ENCODE data around the gene FAM50A. TPM values are rescaled to one million over a fixed set of nuclear protein-coding genes. Genes with fewer than 3 reads are reported as not detected.

FAM50A gene
- total RNA-seq, 2 experiments from 2014 or later = 39.7 to 43.7 TPM

DNA sequence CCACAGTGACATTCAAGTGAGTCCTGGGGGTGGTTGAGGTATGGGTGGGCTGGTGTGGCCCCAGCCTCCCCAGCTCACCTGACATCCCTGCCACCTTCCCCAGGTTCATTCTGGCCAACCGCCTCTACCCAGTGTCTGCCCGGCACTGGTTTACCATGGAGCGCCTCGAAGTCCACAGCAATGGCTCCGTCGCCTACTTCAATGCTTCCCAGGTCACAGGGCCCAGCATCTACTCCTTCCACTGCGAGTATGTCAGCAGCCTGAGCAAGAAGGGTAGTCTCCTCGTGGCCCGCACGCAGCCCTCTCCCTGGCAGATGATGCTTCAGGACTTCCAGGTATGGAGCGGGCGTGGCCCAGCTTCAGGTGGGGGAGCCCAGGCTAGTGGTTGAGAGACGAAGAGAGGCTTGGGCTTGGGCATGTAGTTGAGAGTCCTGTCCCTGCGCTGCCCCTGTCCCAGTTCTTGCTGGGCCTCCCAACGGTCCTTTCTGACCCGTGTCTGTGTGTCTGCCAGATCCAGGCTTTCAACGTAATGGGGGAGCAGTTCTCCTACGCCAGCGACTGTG is 8.7 kb upstream of the FAM50A start:
- Mint-ChIP-seq H3K4me1 (ENCODE audit: low read depth) (peaks cover 25% of the 10 kb centered on the region), H3K4me3 (no peak overlapping the region), H3K27me3 (ENCODE audit: low read depth) (no peaks in the 10 kb centered on the region), H3K36me3 (ENCODE audit: low read depth) (peaks cover 4% of the 10 kb centered on the region), H3K9me3 (no peaks in the 10 kb centered on the region), H3K27ac (no peak overlapping the region)
- intact Hi-C loops (cut with micrococcal nuclease) = no loop called here
- CTCF ChIA-PET = no interaction called here
- no peak for DNase-seq

DNA sequence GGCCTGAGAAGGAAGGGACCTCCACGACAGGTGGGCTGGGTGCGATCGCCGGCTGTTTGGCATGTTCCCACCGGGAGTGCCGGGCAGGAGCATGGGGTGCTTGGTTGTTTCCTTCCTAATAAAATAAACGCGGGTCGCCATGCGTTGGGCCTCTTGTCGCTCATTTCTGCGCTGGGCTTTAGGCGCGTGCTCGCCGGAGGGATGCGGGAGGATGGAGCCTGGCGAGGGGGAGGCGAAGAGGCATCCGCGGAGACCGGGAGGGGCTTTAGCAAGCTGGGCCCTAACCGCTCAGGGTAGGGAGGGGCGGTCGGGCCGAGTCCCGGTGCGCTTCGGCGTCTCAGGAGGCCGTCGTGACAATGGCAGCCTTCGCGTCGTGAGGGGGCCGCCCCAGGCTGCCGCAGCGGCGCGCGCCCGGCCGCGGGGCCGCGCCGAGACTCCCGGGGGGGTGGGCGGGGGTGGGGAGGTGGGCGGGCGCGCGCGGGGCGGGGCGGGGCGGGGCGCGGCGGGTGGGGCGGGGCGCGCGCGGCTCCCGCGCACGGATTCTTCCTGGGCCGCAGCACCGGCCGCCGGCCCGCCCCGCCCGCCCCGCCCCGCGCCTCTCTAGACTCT is 7.5 kb upstream of the FAM50A start:
- Mint-ChIP-seq H3K9me3 (no peaks in the 10 kb centered on the region), H3K4me3 (peak overlapping the region; percentile 70), H3K4me1 (ENCODE audit: low read depth) (peaks cover 22% of the 10 kb centered on the region), H3K36me3 (ENCODE audit: low read depth) (peaks cover 4% of the 10 kb centered on the region), H3K27ac (peak overlapping the region; percentile 82), H3K27me3 (ENCODE audit: low read depth) (no peaks in the 10 kb centered on the region)
- peak; percentile 55 for DNase-seq
- CTCF ChIA-PET = no interaction called here
- intact Hi-C loops (cut with micrococcal nuclease) = loop anchor here (2.0 kb wide), 2 partner anchors 54 to 66 kb away; partner anchors contain the start of gene SLC10A3

DNA sequence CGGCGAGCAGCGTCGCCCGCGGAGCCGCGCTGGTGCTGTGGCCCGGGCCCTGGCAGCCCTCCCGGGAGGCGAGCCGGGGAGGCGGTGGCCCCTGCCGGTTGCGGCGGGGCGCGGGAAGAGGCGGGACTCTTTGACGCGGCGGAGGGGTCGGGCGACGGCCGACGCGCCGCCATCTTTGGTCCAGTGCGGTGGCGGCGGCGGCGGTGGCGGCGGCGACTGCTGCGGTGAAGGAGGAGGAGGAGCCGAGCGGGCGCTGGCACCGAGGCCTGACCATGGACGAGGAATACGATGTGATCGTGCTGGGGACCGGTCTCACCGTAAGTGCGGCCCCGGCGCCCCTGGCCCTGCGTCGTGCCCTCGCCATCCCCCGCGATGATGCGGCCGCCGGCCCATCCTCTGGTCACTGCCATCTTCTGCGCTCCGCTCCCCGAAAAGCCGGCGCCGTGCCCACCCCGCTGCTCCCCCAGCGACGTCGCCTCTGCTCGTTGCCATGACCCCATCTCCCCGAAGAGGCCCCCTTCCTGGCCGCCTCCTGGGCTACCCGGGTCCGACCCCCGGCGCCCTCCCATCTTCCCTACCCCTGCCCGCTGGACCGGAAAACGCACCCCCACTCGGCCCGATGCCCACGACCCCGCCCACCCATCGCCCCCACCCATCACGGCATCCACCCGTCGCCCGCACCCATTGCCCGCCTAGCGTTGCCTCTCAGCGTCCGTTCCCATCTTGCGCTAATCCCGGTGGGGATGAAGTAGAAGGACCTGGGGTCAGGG is 6.8 kb upstream of the FAM50A start, which contains the start of gene GDI1:
TSS of gene GDI1 (plus strand) at position 172 of the 770 bp plus-strand sequence. CDS start at position 273, 101 bp downstream.
- H3K9me3 Mint-ChIP-seq = no peaks in the 10 kb centered on the region
- intact Hi-C loops (cut with micrococcal nuclease) = loop anchor here (2.0 kb wide), 2 partner anchors 54 to 66 kb away; partner anchors contain the start of gene SLC10A3
- H3K27me3 Mint-ChIP-seq (ENCODE audit: low read depth) = no peaks in the 10 kb centered on the region
- H3K4me3 Mint-ChIP-seq = peak within 1 kb of the TSS; percentile 84
- peaks cover 22% of the 10 kb centered on the region for H3K4me1 Mint-ChIP-seq (ENCODE audit: low read depth)
- DNase-seq = peak; percentile 45
- peak within 1 kb of the TSS; percentile 82 for H3K27ac Mint-ChIP-seq
- CTCF ChIA-PET = no interaction called here
- peaks cover 4% of the 10 kb centered on the region for H3K36me3 Mint-ChIP-seq (ENCODE audit: low read depth)

DNA sequence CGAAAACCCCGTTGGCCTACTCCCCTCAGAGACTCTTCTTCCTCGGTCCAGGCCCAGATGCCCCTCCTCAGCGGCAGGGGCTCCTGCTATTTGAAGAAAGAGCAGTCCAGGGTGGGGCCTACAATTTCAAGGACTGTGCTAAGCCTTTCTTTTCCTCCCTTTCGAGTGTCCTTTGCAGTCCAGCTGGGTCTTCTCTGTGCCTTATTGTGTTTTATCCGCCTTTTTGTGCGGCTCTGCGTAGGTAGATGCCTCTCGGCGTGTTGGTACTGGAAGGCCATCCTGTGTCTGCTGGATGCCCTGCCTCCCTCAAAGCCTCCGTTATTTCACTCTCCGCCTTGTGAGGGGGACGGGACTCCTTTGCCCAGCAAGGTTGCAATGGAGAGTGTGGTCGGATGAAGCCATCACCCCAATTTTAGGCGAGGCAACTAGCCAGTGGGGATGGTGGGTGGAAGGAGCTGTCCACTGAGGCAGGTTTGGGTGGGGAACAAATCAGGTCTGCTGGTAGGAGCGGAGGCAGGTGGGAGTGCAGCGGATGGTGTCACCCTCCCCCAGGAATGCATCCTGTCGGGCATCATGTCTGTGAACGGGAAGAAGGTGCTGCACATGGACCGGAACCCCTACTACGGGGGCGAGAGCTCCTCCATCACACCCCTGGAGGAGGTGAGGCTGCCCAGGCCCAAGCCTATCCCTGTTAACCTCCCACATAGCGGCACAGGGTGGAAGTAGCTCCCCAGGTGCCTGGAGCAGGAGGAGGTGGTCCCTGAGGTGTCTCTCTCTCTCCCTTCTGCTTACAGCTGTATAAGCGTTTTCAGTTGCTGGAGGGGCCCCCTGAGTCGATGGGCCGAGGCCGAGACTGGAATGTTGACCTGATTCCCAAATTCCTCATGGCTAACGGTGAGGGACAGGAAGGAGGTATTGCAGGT is 5.7 kb upstream of the FAM50A start:
- H3K9me3 Mint-ChIP-seq = no peaks in the 10 kb centered on the region
- H3K27me3 Mint-ChIP-seq (ENCODE audit: low read depth) = no peaks in the 10 kb centered on the region
- CTCF ChIA-PET = no interaction called here
- peaks cover 22% of the 10 kb centered on the region for H3K4me1 Mint-ChIP-seq (ENCODE audit: low read depth)
- peak overlapping the region; percentile 84 for H3K4me3 Mint-ChIP-seq
- H3K36me3 Mint-ChIP-seq (ENCODE audit: low read depth) = peaks cover 2% of the 10 kb centered on the region
- intact Hi-C loops (cut with micrococcal nuclease) = loop anchor here (2.0 kb wide), 2 partner anchors 53 to 67 kb away; partner anchors contain the start of gene SLC10A3
- DNase-seq = no peak
- peak overlapping the region; percentile 66 for H3K27ac Mint-ChIP-seq

DNA sequence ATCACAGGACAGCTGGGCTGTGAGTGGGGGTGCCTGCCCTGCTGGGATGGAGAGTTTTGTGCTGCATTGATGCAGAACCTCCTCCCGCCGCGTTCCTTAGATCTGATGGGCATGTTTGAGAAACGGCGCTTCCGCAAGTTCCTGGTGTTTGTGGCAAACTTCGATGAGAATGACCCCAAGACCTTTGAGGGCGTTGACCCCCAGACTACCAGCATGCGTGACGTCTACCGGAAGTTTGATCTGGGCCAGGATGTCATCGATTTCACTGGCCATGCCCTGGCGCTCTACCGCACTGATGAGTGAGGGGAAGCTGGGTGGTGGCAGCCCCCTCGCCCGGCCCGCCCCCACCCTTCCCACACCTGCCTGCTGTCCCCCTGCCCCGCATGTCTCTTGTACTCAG is 4.1 kb upstream of the FAM50A start:
- Mint-ChIP-seq H3K36me3 (ENCODE audit: low read depth) (no peaks in the 10 kb centered on the region), H3K27ac (no peak overlapping the region), H3K4me3 (no peak overlapping the region), H3K27me3 (ENCODE audit: low read depth) (no peaks in the 10 kb centered on the region), H3K9me3 (no peaks in the 10 kb centered on the region), H3K4me1 (ENCODE audit: low read depth) (peaks cover 22% of the 10 kb centered on the region)
- CTCF ChIA-PET = no interaction called here
- intact Hi-C loops (cut with micrococcal nuclease) = loop anchor here (5.0 kb wide), 2 partner anchors 37 to 43 kb away; partner anchors contain the start of genes LAGE3 and RPL10
- DNase-seq = no peak

DNA sequence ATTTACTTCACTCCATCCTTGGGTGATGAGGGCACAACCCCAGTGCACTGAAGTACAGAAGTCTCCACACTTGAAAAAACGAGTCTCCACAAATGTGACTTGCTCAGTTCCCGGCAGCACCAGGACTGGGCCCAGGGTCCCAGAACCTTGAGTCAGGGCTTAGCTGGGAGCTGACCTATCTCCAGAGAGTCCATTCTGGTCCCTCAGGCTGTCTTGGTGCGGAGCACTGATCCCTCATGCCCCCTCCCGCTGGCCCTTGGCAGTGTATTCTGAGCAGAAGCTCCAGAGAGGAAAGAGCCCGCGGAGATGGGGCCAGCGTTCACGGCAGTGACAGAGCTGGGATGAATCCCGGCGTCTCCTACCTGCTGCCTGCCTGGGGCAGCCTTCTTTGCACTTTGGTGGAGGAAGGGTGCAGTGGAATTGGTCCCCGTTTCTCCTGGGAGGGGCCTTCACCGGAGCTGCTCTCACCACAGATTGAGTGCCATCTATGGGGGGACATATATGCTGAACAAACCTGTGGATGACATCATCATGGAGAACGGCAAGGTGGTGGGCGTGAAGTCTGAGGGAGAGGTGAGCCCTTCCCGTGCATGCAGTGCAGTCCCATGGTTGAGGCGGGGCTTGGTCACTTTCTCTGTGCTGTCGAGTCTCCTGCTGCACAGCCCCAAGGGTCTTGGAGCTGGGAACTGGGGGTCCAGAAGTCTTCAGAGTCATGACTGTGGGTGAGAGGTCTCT is 3.2 kb upstream of the FAM50A start:
- intact Hi-C loops (cut with micrococcal nuclease) = loop anchor here (5.0 kb wide), 2 partner anchors 37 to 43 kb away; partner anchors contain the start of genes LAGE3 and RPL10
- CTCF ChIA-PET = no interaction called here
- no peak for DNase-seq
- Mint-ChIP-seq H3K27ac (no peak overlapping the region), H3K36me3 (ENCODE audit: low read depth) (no peaks in the 10 kb centered on the region), H3K4me3 (no peak overlapping the region), H3K27me3 (ENCODE audit: low read depth) (no peaks in the 10 kb centered on the region), H3K4me1 (ENCODE audit: low read depth) (peaks cover 22% of the 10 kb centered on the region), H3K9me3 (no peaks in the 10 kb centered on the region)

DNA sequence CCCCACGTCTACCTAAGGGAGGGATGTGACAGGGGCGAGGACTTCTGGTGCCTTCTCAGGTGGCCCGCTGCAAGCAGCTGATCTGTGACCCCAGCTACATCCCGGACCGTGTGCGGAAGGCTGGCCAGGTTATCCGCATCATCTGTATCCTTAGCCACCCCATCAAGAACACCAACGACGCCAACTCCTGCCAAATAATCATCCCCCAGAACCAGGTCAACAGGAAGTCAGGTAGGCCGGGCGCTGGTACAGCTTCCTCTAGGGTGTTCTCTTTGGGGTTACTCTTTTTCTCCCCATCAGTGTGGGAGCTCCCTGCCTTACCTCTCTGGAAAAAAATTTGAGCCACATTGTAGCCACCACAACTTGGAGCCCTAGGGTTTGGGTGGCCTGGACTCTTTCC is 2.4 kb upstream of the FAM50A start:
- CTCF ChIA-PET = no interaction called here
- Mint-ChIP-seq H3K36me3 (ENCODE audit: low read depth) (peaks cover 4% of the 10 kb centered on the region), H3K27me3 (ENCODE audit: low read depth) (no peaks in the 10 kb centered on the region), H3K9me3 (no peaks in the 10 kb centered on the region), H3K4me1 (ENCODE audit: low read depth) (peaks cover 18% of the 10 kb centered on the region), H3K27ac (no peak overlapping the region), H3K4me3 (no peak overlapping the region)
- DNase-seq = no peak
- intact Hi-C loops (cut with micrococcal nuclease) = loop anchor here (5.0 kb wide), 2 partner anchors 36 to 44 kb away; partner anchors contain the start of genes LAGE3 and RPL10

DNA sequence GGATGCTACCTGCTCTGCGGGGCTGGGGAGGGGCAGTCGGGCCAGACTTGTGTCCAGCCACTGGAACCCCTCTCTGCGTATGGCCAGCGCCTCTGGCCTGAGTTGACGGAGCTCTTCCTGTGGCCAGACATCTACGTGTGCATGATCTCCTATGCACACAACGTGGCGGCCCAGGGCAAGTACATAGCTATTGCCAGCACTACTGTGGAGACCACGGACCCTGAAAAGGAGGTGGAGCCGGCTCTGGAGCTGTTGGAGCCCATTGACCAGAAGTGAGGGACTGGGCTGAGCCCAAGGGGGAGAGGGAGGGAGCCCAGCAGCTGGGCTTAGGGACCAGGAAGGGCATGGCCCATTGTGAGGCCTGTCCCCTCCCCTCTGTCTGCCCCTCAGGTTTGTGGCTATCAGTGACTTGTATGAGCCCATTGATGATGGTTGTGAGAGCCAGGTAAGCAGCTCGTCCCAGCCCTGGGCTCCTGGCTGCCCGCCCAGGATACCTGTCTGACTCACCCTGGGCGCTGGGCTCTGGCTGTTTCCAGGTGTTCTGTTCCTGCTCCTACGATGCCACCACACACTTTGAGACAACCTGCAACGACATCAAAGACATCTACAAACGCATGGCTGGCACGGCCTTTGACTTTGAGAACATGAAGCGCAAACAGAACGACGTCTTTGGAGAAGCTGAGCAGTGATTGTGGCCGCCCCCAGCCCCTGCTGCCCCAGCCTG is 1.8 kb upstream of the FAM50A start:
- CTCF ChIA-PET = no interaction called here
- intact Hi-C loops (cut with micrococcal nuclease) = loop anchor here (5.0 kb wide), 2 partner anchors 35 to 45 kb away; partner anchors contain the start of genes LAGE3 and RPL10
- no peak for DNase-seq
- H3K4me3 Mint-ChIP-seq = no peak overlapping the region
- H3K9me3 Mint-ChIP-seq = no peaks in the 10 kb centered on the region
- H3K36me3 Mint-ChIP-seq (ENCODE audit: low read depth) = peaks cover 8% of the 10 kb centered on the region
- peaks cover 18% of the 10 kb centered on the region for H3K4me1 Mint-ChIP-seq (ENCODE audit: low read depth)
- no peaks in the 10 kb centered on the region for H3K27me3 Mint-ChIP-seq (ENCODE audit: low read depth)
- no peak overlapping the region for H3K27ac Mint-ChIP-seq

DNA sequence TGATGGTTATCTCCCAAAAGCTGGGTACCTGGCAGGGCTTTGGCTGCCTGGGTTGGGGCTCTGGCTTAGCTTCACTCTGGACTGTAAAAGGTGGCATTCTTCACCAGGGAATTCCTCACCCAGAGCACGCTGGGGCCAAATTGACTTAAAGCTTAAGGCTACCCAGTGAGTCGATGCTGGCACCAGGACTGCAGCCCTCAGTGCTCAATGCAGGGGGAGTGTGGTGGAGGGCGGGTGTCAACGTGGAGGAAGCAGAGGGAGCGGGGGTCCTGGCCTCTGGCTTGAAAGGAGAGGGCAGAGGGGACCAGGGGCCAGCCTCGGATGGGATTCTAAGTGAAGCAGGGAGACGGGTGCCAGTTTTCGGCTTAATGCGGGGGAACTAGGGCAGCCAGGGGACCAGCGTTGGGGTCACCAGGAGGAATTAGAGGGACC is 446 bp upstream of the FAM50A start:
- peaks cover 13% of the 10 kb centered on the region for H3K4me1 Mint-ChIP-seq (ENCODE audit: low read depth)
- intact Hi-C loops (cut with micrococcal nuclease) = loop anchor here (5.0 kb wide), 2 partner anchors 34 to 46 kb away; partner anchors contain the start of genes LAGE3 and RPL10

DNA sequence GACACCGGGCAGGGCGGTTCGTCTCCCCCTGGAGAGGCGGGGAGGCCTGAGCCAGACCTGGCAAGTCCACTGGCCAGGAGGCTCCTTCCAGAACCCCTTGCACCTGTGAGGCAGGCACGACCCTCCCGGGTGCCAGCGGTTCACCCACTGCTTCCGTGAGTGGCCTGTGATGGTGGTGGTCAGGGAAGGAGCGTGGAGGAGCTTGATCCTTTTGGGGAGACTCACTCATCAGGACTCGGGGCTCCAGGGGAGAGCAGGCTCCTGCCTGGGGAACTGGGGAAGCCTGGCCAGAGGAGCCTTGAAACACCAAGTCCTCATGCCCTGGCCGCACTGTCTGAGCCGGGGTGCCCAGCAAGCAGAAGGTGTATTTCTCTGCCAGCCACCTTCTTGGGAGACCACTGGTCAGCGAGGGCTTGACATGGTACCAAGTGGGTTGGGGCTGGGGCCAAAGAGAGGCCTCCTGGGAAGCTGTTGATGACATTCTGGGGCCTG is 860 bp downstream of the FAM50A start:
- DNase-seq = no peak
- Mint-ChIP-seq H3K4me1 (ENCODE audit: low read depth) (peaks cover 9% of the 10 kb centered on the region), H3K9me3 (no peaks in the 10 kb centered on the region), H3K4me3 (peak overlapping the region; percentile 38), H3K36me3 (ENCODE audit: low read depth) (peaks cover 8% of the 10 kb centered on the region), H3K27ac (no peak overlapping the region), H3K27me3 (ENCODE audit: low read depth) (no peaks in the 10 kb centered on the region)
- intact Hi-C loops (cut with micrococcal nuclease) = loop anchor here (5.0 kb wide), 2 partner anchors 32 to 48 kb away; partner anchors contain the start of genes LAGE3 and RPL10
- CTCF ChIA-PET = no interaction called here

More for the DNA sequence above, 446 bp upstream of the FAM50A start:
- H3K4me3 Mint-ChIP-seq = peak overlapping the region; percentile 65
- H3K27me3 Mint-ChIP-seq (ENCODE audit: low read depth) = no peaks in the 10 kb centered on the region
- no peak for DNase-seq
- CTCF ChIA-PET = interaction anchor here (1.1 kb wide), 1 partner anchor 83 kb away, joined by 4 read pairs; no protein-coding TSS in a partner anchor
- no peaks in the 10 kb centered on the region for H3K9me3 Mint-ChIP-seq
- H3K27ac Mint-ChIP-seq = peak overlapping the region; percentile 30
- H3K36me3 Mint-ChIP-seq (ENCODE audit: low read depth) = peaks cover 8% of the 10 kb centered on the region
